CD4-positive, alpha-beta T cell (primary cell): ENCODE results near the gene LRRTM4. TPM values are rescaled to one million over a fixed set of nuclear protein-coding genes. Genes with fewer than 3 reads are reported as not detected.

ENCODE experiments used
- ATAC-seq: fragments of 200-7000 bp; cut with Tn5 transposase; one replicate; pipeline ENCODE4 v1.10.0; 2022; ENCODE audit warnings: mild to moderate bottlenecking; ENCODE audit not compliant: poor library complexity
- CTCF ChIA-PET: fragments of 350-600 bp; sonication (Branson Sonifier 250); formaldehyde crosslinking; loops from one replicate; lab custom pipeline; 2021; ENCODE audit warnings: antibody characterized with exemption, inconsistent platforms; lab: Charles Lee
- POLR2A ChIA-PET: fragments of 350-600 bp; sonication (Branson Sonifier 250); formaldehyde crosslinking; loops from one replicate; lab custom pipeline; 2021; ENCODE audit warnings: antibody characterized with exemption, inconsistent platforms; lab: Charles Lee
- DNase-seq, 14 experiments: peaks; one replicate each; pipeline ENCODE4 v3.0.0-alpha.2; 2013 to 2020; ENCODE audit warnings: mixed read lengths in 2 of 14
- H3K27ac ChIP-seq, 2 donors: one replicate each; pipeline versions ENCODE4 v1.5.1 to v1.7.0; 2013; ENCODE audit warnings: low read length in 2 of 2, low read depth in 1 of 2, mild to moderate bottlenecking in 1 of 2
- H3K27me3 ChIP-seq, 2 experiments: 1 replicate in 1 of 2; 2 replicates in 1 of 2; pipeline versions ENCODE4 v1.6.1 to v1.7.0; 2013; ENCODE audit warnings: low read length in 2 of 2, control low read depth in 1 of 2, mild to moderate bottlenecking in 1 of 2, moderate library complexity in 1 of 2; ENCODE audit not compliant: insufficient read depth in 2 of 2, control insufficient read depth in 1 of 2
- H3K36me3 ChIP-seq: one replicate; pipeline ENCODE4 v1.6.1; 2013; ENCODE audit warnings: low read length, control low read depth; ENCODE audit not compliant: insufficient read depth
- H3K4me1 ChIP-seq: one replicate; pipeline ENCODE4 v1.6.1; 2013; ENCODE audit warnings: low read length, control low read depth; ENCODE audit not compliant: insufficient read depth
- H3K4me3 ChIP-seq: one replicate; pipeline ENCODE4 v1.5.1; 2013; ENCODE audit warnings: mild to moderate bottlenecking, low read length, moderate library complexity
- H3K9me3 ChIP-seq, 2 experiments: 1 replicate in 1 of 2; 2 replicates in 1 of 2; pipeline versions ENCODE4 v1.6.1 to v1.7.0; 2013; ENCODE audit warnings: low read length in 2 of 2, mild to moderate bottlenecking in 2 of 2, control low read depth in 1 of 2, moderate library complexity in 1 of 2; ENCODE audit not compliant: control insufficient read depth in 1 of 2, insufficient read depth in 1 of 2
- H3K27ac Mint-ChIP-seq: one replicate; pipeline ENCODE4 v1.8.0; 2020; ENCODE audit warnings: mixed read lengths
- H3K27me3 Mint-ChIP-seq: one replicate; pipeline ENCODE4 v1.8.0; 2021; ENCODE audit warnings: mixed read lengths
- H3K36me3 Mint-ChIP-seq: one replicate; pipeline ENCODE4 v1.8.0; 2021; ENCODE audit warnings: low read depth, mixed read lengths
- H3K4me1 Mint-ChIP-seq: one replicate; pipeline ENCODE4 v1.8.0; 2021; ENCODE audit warnings: low read depth, mixed read lengths
- H3K4me3 Mint-ChIP-seq: one replicate; pipeline ENCODE4 v1.8.0; 2020; ENCODE audit warnings: mild to moderate bottlenecking, mixed read lengths
- H3K9me3 Mint-ChIP-seq: one replicate; pipeline ENCODE4 v1.8.0; 2020; ENCODE audit warnings: mixed read lengths
- CTCF ChIP-seq: fragments of 200-600 bp; IDR thresholded peaks from one replicate; pipeline ENCODE4 v1.8.0; 2022; ENCODE audit warnings: antibody characterized with exemption, mild to moderate bottlenecking
- intact Hi-C, 2 experiments: fragments of 100-400 bp; cut with DNase I in 1 of 2; cut with micrococcal nuclease in 1 of 2; formaldehyde crosslinking; loops; one replicate each; pipeline versions ENCODE4 v1.15.1 to v1.9.0; 2023 to 2025; cut with DNase I, micrococcal nuclease
- total RNA-seq, 174 experiments: library from RNA in 2 of 174; stranded (reverse) in 2 of 174; gene quantifications; one replicate each; pipeline ENCODE4 v1.2.3 and lab custom pipeline; 2021 to 2026

The LRRTM4 gene
- total RNA-seq, 2 experiments from 2014 or later = not detected

- no peaks in the 10 kb centered on the region for H3K36me3 ChIP-seq
- CTCF ChIA-PET = no interaction called here
- peaks cover 0 to 4% of the 10 kb centered on the region in 2 experiments for H3K9me3 ChIP-seq
- Mint-ChIP-seq H3K4me3 (no peak overlapping the region), H3K36me3 (no peaks in the 10 kb centered on the region), H3K4me1 (no peaks in the 10 kb centered on the region), H3K27ac (no peak overlapping the region), H3K27me3 (no peaks in the 10 kb centered on the region), H3K9me3 (peaks cover 3% of the 10 kb centered on the region)
- ATAC-seq (no peak), DNase-seq (no peak)
- no peak for TF ChIP-seq CTCF
- no peak overlapping the region for H3K27ac ChIP-seq
- POLR2A ChIA-PET = no interaction called here
- intact Hi-C loops = no loop called here
- no peaks in the 10 kb centered on the region for H3K4me1 ChIP-seq
- no peak overlapping the region for H3K4me3 ChIP-seq
- H3K27me3 ChIP-seq = no peaks in the 10 kb centered on the region
Observed at GRCh38 chr2:76973610-76974009, 548.6 kb downstream of the LRRTM4 start.

DNA sequence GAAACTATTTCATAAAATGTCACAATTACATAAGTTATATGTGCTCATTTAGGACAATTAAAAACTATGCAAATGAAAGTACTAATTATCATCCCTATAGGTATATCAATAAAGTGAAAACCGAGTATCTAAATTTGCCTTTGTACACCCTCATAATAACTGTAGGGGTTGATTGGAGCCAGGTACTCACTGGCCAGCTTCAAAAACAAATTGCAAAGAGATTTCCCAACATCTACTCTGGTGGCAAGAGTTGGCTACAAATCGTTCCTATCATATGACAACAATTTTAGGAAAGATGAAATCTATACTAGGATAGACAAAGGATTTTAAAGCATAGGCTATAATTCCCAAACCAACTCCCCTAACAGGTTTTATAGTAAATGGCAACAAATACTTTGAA, 556.4 kb downstream of the LRRTM4 start:
- no peaks in the 10 kb centered on the region for H3K36me3 ChIP-seq

GRCh38 chr2:76958749-76959148, 563.4 kb downstream of the LRRTM4 start:
- no peak for TF ChIP-seq CTCF
- Mint-ChIP-seq H3K9me3 (peaks cover 6% of the 10 kb centered on the region), H3K27me3 (no peaks in the 10 kb centered on the region), H3K4me1 (no peaks in the 10 kb centered on the region), H3K27ac (no peak overlapping the region), H3K36me3 (no peaks in the 10 kb centered on the region), H3K4me3 (no peak overlapping the region)
- Histone ChIP-seq H3K27me3 (no peaks in the 10 kb centered on the region), H3K4me3 (no peak overlapping the region), H3K9me3 (peaks cover 0 to 5% of the 10 kb centered on the region in 2 experiments), H3K27ac (no peak overlapping the region), H3K36me3 (no peaks in the 10 kb centered on the region), H3K4me1 (no peaks in the 10 kb centered on the region)
- DNase-seq = no peak
- no peak for ATAC-seq
- POLR2A ChIA-PET = no interaction called here
- CTCF ChIA-PET = no interaction called here
- intact Hi-C loops = no loop called here

More for the DNA sequence above, 556.4 kb downstream of the LRRTM4 start:
- no peaks in the 10 kb centered on the region for H3K4me1 ChIP-seq
- TF ChIP-seq CTCF = no peak
- Mint-ChIP-seq H3K27ac (no peak overlapping the region), H3K4me3 (no peak overlapping the region), H3K36me3 (no peaks in the 10 kb centered on the region), H3K27me3 (no peaks in the 10 kb centered on the region), H3K4me1 (no peaks in the 10 kb centered on the region), H3K9me3 (peaks cover 7% of the 10 kb centered on the region)
- intact Hi-C loops = no loop called here
- no peak overlapping the region for H3K27ac ChIP-seq
- H3K9me3 ChIP-seq = no peaks in the 10 kb centered on the region
- H3K27me3 ChIP-seq = no peaks in the 10 kb centered on the region
- no peak for DNase-seq
- no peak overlapping the region for H3K4me3 ChIP-seq
- ATAC-seq = no peak
- ChIA-PET POLR2A (no interaction called here), CTCF (no interaction called here)
